SJSA1 (cell line): ENCODE data around the gene SLC35G3. TPM values are rescaled to one million over a fixed set of nuclear protein-coding genes. Genes with fewer than 3 reads are reported as not detected.

Experiments used
- DNase-seq, 2 experiments: peaks; one replicate each; pipeline ENCODE4 v3.0.0-alpha.2; 2015 to 2020; ENCODE audit warnings: low spot score in 2 of 2, low read depth in 1 of 2
- H3K27ac ChIP-seq: fragments of 250-450 bp; sonication (Bioruptor Pico); 2 replicates; pipeline ENCODE4 v1.5.1; 2020; ENCODE audit warnings: mild to moderate bottlenecking, moderate library complexity
- H3K27me3 ChIP-seq: fragments of 250-450 bp; sonication (Bioruptor Pico); replicated peaks from 2 replicates; pipeline ENCODE4 v1.5.1; 2020; ENCODE audit warnings: mild to moderate bottlenecking, moderate library complexity
- H3K36me3 ChIP-seq: fragments of 250-450 bp; sonication (Bioruptor Pico); 2 replicates; pipeline ENCODE4 v1.5.1; 2020; ENCODE audit warnings: mild to moderate bottlenecking
- H3K4me1 ChIP-seq: fragments of 250-450 bp; sonication (Bioruptor Pico); replicated peaks from 2 replicates; pipeline ENCODE4 v1.6.1; 2021; ENCODE audit warnings: mild to moderate bottlenecking
- H3K4me3 ChIP-seq: fragments of 250-450 bp; sonication (Bioruptor Pico); 2 replicates; pipeline ENCODE4 v1.5.1; 2020; ENCODE audit warnings: mild to moderate bottlenecking
- H3K9me3 ChIP-seq: fragments of 250-450 bp; sonication (Bioruptor Pico); replicated peaks from 2 replicates; pipeline ENCODE4 v1.5.1; 2020; ENCODE audit warnings: mild to moderate bottlenecking
- total RNA-seq: library from RNA; depleted of rRNA; stranded (reverse); fragments of >200 nt; shearing (Covaris generic); gene quantifications from 2 replicates; pipeline ENCODE4 v1.2.3, GENCODE V29; 2014; rRNA removed

Gene SLC35G3
- total RNA-seq, 1 experiment from 2014 or later, result not detected

DNA sequence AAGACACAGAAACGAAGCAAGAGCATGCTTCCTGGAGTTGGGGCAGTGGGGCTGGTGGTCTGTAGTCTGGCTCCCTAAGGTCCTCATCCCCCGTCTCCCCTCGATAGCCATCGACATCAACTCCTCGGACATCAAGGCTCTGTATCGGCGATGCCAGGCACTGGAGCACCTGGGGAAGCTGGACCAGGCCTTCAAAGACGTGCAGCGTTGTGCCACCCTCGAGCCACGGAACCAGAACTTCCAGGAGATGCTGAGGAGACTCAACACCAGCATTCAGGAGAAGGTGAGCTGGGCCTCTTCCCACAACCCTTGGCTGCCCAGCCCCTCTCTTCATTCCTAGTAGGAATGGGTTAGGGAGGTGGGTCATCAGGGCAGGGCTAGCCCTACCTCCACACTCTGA is 44.3 kb downstream of the SLC35G3 start:
- H3K27me3 ChIP-seq, result peaks cover 4% of the 10 kb centered on the region; the same call in 1 of the 2 replicates

GRCh38 chr17:35148144-35148543 is 46.0 kb downstream of the SLC35G3 start:
- DNase-seq, result no peak
- Histone ChIP-seq H3K27ac (no peak overlapping the region), H3K27me3 (peaks cover 4% of the 10 kb centered on the region; the same call in 1 of the 2 replicates), H3K36me3 (no peaks in the 10 kb centered on the region), H3K9me3 (no peaks in the 10 kb centered on the region), H3K4me1 (no peaks in the 10 kb centered on the region), H3K4me3 (no peak overlapping the region)

More for the DNA sequence above, 44.3 kb downstream of the SLC35G3 start:
- DNase-seq, result no peak
- Histone ChIP-seq H3K9me3 (no peaks in the 10 kb centered on the region), H3K4me1 (no peaks in the 10 kb centered on the region), H3K27ac (no peak overlapping the region), H3K4me3 (no peak overlapping the region), H3K36me3 (no peaks in the 10 kb centered on the region)

- Histone ChIP-seq H3K9me3 (no peaks in the 10 kb centered on the region), H3K27ac (no peak within 1 kb of the TSS), H3K4me1 (no peaks in the 10 kb centered on the region), H3K36me3 (no peaks in the 10 kb centered on the region), H3K4me3 (no peak within 1 kb of the TSS), H3K27me3 (peaks cover 3% of the 10 kb centered on the region; the same call in 1 of the 2 replicates)
- DNase-seq, result no peak
These were observed 46.8 kb downstream of the SLC35G3 start, which contains the start of gene UNC45B for GRCh38 chr17:35147375-35147905. Gene UNC45B, plus strand, starts transcription at chr17:35147817. Its CDS starts 447 bp downstream, at chr17:35148264.

GRCh38 chr17:35146214-35146833 is 47.9 kb downstream of the SLC35G3 start:
- DNase-seq, result no peak
- Histone ChIP-seq H3K36me3 (peaks cover 5% of the 10 kb centered on the region; the same call in 1 of the 2 replicates), H3K27me3 (no peaks in the 10 kb centered on the region), H3K4me1 (no peaks in the 10 kb centered on the region), H3K27ac (no peak overlapping the region), H3K9me3 (no peaks in the 10 kb centered on the region), H3K4me3 (no peak overlapping the region)

DNA sequence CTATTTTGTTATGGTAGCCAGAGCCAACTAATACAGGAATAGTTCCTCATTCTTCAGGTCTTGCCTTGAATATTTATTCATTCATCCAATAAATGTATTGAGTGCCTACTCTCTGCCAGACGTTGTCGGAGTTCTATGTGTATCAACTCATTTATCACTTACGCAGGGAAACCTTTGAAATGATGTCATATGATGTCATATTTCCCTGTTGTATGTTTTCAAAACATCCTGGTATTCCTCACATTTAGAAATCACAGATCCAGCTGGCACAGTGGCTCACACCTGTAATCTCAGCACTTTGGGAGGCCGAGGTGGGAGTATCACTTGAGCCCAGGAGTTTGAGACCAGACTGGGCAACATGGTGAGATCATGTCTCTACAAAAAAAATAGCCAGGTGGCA is 49.4 kb downstream of the SLC35G3 start:
- H3K9me3 ChIP-seq, result no peaks in the 10 kb centered on the region

More for the DNA sequence above, 49.4 kb downstream of the SLC35G3 start:
- H3K4me3 ChIP-seq, result no peak overlapping the region
- H3K36me3 ChIP-seq, result peaks cover 6% of the 10 kb centered on the region
- no peak overlapping the region for H3K27ac ChIP-seq
- no peak for DNase-seq
- H3K4me1 ChIP-seq, result peaks cover 5% of the 10 kb centered on the region; the same call in 1 of the 2 replicates
- H3K27me3 ChIP-seq, result no peaks in the 10 kb centered on the region

Other genes with a start within 250 kb of the SLC35G3 start
- gene CCT6B, start 232.9 kb downstream of the SLC35G3 start, total RNA-seq, result 0.84 and 1.9 TPM in 2 replicates
- 20.8 and 21.2 TPM in 2 replicates for gene ZNF830, start 232.9 kb downstream of the SLC35G3 start, total RNA-seq
- gene LIG3, start 213.9 kb downstream of the SLC35G3 start, total RNA-seq, result 26.0 and 29.0 TPM in 2 replicates
- 8.2 and 25.7 TPM in 2 replicates for gene RFFL, start 130.7 kb downstream of the SLC35G3 start, total RNA-seq
- 13.7 and 16.9 TPM in 2 replicates for gene RAD51D, start 74.5 kb downstream of the SLC35G3 start, total RNA-seq
- gene FNDC8, start 72.8 kb downstream of the SLC35G3 start, total RNA-seq, result not detected in 2 replicates
- 19.2 and 21.3 TPM in 2 replicates for gene NLE1, start 52.1 kb downstream of the SLC35G3 start, total RNA-seq
- gene UNC45B, start 46.6 kb downstream of the SLC35G3 start, total RNA-seq, result not detected in 2 replicates
- gene SLFN5, start 48.7 kb upstream of the SLC35G3 start, total RNA-seq, result 12.9 and 20.9 TPM in 2 replicates
- gene SLFN11, start 179.2 kb upstream of the SLC35G3 start, total RNA-seq, result 13.9 and 29.1 TPM in 2 replicates
- 56.1 and 65.4 TPM in 2 replicates for gene SLFN12, start 238.1 kb upstream of the SLC35G3 start, total RNA-seq